ENCODE measurements around the gene TOX3. TPM values are rescaled to one million over a fixed set of nuclear protein-coding genes. Genes with fewer than 3 reads are reported as not detected.

The TOX3 gene
- total RNA-seq = 13.0 TPM

DNA sequence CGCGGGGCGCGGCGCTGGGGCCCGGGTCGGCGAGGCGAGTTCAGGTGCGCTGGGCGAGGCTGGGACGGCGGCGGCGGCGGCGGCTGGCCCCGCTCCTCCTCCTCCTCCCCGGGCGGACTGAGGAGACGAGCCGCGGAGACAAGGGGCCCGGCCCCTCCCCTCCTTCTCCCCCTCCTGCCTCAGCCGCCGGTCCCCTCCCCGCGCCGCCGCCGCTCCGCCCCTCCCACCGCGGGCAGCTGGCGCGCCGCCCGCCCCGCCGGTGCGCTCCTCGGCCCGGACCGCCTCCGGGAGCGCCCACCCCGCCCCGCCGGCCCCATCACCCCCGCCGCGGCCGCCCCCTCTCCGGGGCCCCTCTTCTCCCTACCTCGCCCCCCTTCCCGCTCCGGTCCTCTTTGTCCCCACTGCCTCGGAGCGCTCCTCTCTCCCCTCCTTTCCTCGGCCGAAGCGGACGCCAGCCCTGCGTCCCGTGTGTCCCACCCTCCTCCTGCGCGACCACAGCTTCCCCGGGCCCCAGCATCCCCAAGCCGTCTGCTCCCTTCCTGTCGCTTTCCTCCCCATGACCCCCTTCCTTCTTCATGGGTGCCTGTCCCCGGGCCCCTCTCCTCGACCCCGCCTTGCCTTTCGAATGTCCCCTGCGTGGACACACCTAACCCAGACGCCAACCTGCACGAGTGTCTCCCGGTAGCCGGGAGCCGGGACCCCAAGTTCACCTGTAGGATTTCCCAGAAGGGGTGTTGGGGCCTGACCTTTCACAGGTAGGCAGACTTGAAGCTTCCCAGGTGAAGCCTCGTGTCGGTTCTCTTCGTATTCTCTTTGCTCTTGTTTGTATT lies at the start of gene TOX3:
Gene TOX3, minus strand, starts transcription at position 140 of the 830 bp plus-strand sequence. CDS start 420 bp downstream, outside the sequence.

All from metanephros (tissue), 1 donor.